Activated CD4-positive, alpha-beta T cell treated with anti-CD3 and anti-CD28 coated beads, Interleukin-2, amount 50 U/mL, for 24 hours (primary cell): ENCODE data around the gene KIAA0040.

Source experiments
- DNase-seq, 2 donors: peaks; one replicate each; pipeline ENCODE4 v3.0.0-alpha.2; 2020; ENCODE audit warnings: low read depth in 1 of 2, low spot score in 1 of 2

Gene KIAA0040

GRCh38 chr1:175145899-175146528 lies 46.6 kb downstream of the KIAA0040 start:
- no peak for DNase-seq

GRCh38 chr1:175138579-175138978 lies 54.0 kb downstream of the KIAA0040 start:
- DNase-seq: no peak

GRCh38 chr1:175137369-175137768 lies 55.2 kb downstream of the KIAA0040 start:
- DNase-seq: no peak

GRCh38 chr1:175136246-175136645 lies 56.3 kb downstream of the KIAA0040 start:
- no peak for DNase-seq

GRCh38 chr1:175134500-175134899 lies 58.1 kb downstream of the KIAA0040 start:
- no peak for DNase-seq

GRCh38 chr1:175133673-175134435 lies 58.7 kb downstream of the KIAA0040 start:
- no peak for DNase-seq

- DNase-seq: no peak
Observed at GRCh38 chr1:175132436-175132835, 60.1 kb downstream of the KIAA0040 start.

- DNase-seq: no peak
Observed at GRCh38 chr1:175131095-175131494, 61.5 kb downstream of the KIAA0040 start.

GRCh38 chr1:175130649-175131045 lies 61.9 kb downstream of the KIAA0040 start:
- DNase-seq: no peak

- DNase-seq: no peak
Observed at GRCh38 chr1:175129997-175130648, 62.5 kb downstream of the KIAA0040 start.

- DNase-seq: no peak
Observed at GRCh38 chr1:175129644-175129996, 63.0 kb downstream of the KIAA0040 start.

GRCh38 chr1:175129182-175129581 lies 63.4 kb downstream of the KIAA0040 start:
- no peak for DNase-seq

- DNase-seq: no peak
Observed at GRCh38 chr1:175128523-175128922, 64.1 kb downstream of the KIAA0040 start.

- DNase-seq: no peak
Observed at GRCh38 chr1:175127565-175127964, 65.0 kb downstream of the KIAA0040 start.

- DNase-seq: no peak
Observed at GRCh38 chr1:175126347-175126746, 66.2 kb downstream of the KIAA0040 start.

- DNase-seq: no peak
Observed at GRCh38 chr1:175124861-175125260, 67.7 kb downstream of the KIAA0040 start.

GRCh38 chr1:175120511-175120910 lies 72.1 kb downstream of the KIAA0040 start:
- no peak for DNase-seq

GRCh38 chr1:175118375-175119367 lies 73.9 kb downstream of the KIAA0040 start:
- no peak for DNase-seq

- DNase-seq: no peak
Observed at GRCh38 chr1:175116903-175117302, 75.7 kb downstream of the KIAA0040 start.

- no peak for DNase-seq
Observed at GRCh38 chr1:175116210-175116798, 76.3 kb downstream of the KIAA0040 start.

- DNase-seq: no peak
Observed at GRCh38 chr1:175114996-175115395, 77.6 kb downstream of the KIAA0040 start.
